Transverse colon (tissue), 3 donors: Measurements from ENCODE around the gene C3orf20.

Experiments used
- POLR2A ChIP-seq: fragments of 450-650 bp; IDR thresholded peaks from one replicate; pipeline ENCODE4 v1.6.1; 2016; ENCODE audit warnings: antibody characterized with exemption, mild to moderate bottlenecking, moderate library complexity
- TF ChIP-seq, protein P1 (sequence below), 5 experiments: fragments of 200-600 bp in 3 of 5; fragments of 450-650 bp in 2 of 5; sonication (generic) in 3 of 5; IDR thresholded peaks; 1 replicate in 2 of 5; 2 replicates in 3 of 5; pipeline ENCODE4 v1.5.1; 2016 to 2017; ENCODE audit warnings: antibody characterized with exemption in 5 of 5, inconsistent platforms in 3 of 5, mild to moderate bottlenecking in 2 of 5, moderate library complexity in 1 of 5

DNA sequence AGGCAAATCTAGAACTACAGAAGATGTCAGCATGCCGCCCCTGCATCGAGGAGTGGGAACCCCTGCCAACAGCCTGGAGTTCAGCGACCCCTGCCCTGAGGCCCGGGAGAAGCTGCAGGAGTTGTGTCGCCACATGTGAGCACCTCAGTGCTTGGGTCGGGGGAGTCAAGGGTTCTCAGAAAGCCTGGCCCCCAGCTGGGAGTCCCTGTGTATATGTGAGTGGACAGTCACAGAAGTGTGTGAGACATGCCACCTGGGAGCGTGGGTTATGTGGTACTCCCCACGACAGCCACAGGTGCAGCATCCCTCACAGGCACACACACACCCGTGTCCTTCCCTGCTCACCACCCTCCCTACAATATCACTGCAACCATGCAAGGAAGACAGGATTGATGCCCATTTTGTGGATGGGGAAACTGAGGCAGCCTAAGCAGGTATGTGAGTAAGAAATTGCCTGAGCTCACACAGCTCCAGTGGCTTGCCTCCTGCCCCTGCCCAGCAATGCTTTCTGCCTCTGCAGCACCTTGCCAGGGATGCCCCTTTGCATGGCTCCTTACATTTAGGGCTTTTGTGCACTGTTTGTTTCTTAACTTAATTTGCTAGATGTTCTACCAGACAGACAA is 28.3 kb downstream of the C3orf20 start:
- TF ChIP-seq, protein P1, sequence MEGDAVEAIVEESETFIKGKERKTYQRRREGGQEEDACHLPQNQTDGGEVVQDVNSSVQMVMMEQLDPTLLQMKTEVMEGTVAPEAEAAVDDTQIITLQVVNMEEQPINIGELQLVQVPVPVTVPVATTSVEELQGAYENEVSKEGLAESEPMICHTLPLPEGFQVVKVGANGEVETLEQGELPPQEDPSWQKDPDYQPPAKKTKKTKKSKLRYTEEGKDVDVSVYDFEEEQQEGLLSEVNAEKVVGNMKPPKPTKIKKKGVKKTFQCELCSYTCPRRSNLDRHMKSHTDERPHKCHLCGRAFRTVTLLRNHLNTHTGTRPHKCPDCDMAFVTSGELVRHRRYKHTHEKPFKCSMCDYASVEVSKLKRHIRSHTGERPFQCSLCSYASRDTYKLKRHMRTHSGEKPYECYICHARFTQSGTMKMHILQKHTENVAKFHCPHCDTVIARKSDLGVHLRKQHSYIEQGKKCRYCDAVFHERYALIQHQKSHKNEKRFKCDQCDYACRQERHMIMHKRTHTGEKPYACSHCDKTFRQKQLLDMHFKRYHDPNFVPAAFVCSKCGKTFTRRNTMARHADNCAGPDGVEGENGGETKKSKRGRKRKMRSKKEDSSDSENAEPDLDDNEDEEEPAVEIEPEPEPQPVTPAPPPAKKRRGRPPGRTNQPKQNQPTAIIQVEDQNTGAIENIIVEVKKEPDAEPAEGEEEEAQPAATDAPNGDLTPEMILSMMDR (IDR thresholded peaks at IDR 0.05), result no peak
- TF ChIP-seq POLR2A, result no peak
